Uterus (tissue), 2 donors: ENCODE data around the gene SFSWAP.

Source experiments
- CTCF ChIP-seq, 4 experiments: fragments of 200-600 bp in 2 of 4; fragments of 450-650 bp in 2 of 4; sonication (generic) in 2 of 4; IDR thresholded peaks; one replicate each; pipeline ENCODE4 v1.5.1; 2016 to 2019; ENCODE audit warnings: antibody characterized with exemption in 4 of 4, mild to moderate bottlenecking in 2 of 4, moderate library complexity in 1 of 4
- POLR2A ChIP-seq, 2 donors: fragments of 450-650 bp; IDR thresholded peaks; one replicate each; pipeline ENCODE4 v1.6.1; 2016; ENCODE audit warnings: antibody characterized with exemption in 2 of 2, mild to moderate bottlenecking in 1 of 2, moderate library complexity in 1 of 2

DNA sequence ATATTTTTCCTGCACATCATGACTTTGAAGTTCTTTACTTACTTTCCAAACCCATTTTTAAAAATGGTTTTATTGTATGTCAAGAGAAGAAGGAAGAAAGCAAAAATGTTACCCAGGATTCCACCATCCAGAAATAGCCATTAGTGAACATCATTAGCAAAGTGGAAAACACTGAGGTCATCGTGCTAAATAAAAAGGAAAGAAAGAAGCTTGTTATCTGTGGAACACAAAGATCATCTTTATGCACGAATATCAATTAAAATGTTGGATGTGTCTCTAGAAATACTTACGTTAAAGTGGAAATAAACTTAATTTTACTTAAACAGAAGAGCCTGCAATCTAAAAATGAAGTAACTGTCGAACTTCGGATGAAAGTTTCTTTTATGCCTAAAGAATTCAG lies 27.3 kb downstream of the SFSWAP start:
- no peak for TF ChIP-seq CTCF (IDR thresholded peaks at IDR 0.05)
- no peak for TF ChIP-seq POLR2A (IDR thresholded peaks at IDR 0.05)
